DOHH2 (cell line): ENCODE measurements around the gene COL4A2.

Experiments used
- EZH2phosphoT487 ChIP-seq: fragments of 200-600 bp; sonication (generic); IDR thresholded peaks from 2 replicates; pipeline ENCODE4 v1.6.1; 2017; ENCODE audit warnings: borderline replicate concordance, mild to moderate bottlenecking, antibody characterized with exemption, low read length, moderate library complexity, mixed read lengths
- TF ChIP-seq, protein P1 (sequence below): fragments of 200-600 bp; sonication (generic); IDR thresholded peaks from one replicate; pipeline ENCODE4 v1.5.1; 2014; ENCODE audit warnings: antibody characterized with exemption, mild to moderate bottlenecking, low read depth, low read length; ENCODE audit not compliant: poor library complexity, severe bottlenecking

DNA sequence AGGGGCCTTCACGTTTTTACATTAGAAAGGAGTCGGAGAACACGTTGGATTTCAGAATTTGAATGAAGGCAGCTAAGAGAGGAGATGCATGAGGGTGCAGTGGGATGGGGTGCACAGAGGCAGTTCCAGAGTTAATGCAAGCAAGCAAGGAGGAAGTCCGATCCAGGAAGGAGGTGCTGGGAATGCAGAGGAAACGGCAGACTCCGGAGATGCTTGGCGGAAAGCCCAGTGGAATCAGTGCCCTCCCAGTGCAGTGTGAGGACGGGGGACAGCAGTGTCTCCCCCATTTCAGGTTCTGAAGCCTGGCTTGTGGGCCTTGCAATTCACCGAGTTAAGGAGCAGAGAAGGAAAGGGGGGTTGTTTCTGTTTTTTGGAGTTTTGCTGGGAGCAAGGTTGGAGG, 100.4 kb downstream of the COL4A2 start:
- TF ChIP-seq, protein P1, sequence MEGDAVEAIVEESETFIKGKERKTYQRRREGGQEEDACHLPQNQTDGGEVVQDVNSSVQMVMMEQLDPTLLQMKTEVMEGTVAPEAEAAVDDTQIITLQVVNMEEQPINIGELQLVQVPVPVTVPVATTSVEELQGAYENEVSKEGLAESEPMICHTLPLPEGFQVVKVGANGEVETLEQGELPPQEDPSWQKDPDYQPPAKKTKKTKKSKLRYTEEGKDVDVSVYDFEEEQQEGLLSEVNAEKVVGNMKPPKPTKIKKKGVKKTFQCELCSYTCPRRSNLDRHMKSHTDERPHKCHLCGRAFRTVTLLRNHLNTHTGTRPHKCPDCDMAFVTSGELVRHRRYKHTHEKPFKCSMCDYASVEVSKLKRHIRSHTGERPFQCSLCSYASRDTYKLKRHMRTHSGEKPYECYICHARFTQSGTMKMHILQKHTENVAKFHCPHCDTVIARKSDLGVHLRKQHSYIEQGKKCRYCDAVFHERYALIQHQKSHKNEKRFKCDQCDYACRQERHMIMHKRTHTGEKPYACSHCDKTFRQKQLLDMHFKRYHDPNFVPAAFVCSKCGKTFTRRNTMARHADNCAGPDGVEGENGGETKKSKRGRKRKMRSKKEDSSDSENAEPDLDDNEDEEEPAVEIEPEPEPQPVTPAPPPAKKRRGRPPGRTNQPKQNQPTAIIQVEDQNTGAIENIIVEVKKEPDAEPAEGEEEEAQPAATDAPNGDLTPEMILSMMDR, result no peak
- no peak for TF ChIP-seq EZH2phosphoT487
